GM21619 (cell line): ENCODE measurements around the gene UNC13B.
"Not testable (repeated sequence)": the region's sequence is repeated elsewhere in the genome, so short reads cannot be mapped to it uniquely, and the experiment has no call there.

Experiments used
- ATAC-seq: cut with Tn5 transposase; IDR thresholded peaks from one replicate; pipeline ENCODE4 v1.9.1; 2021; ENCODE audit not compliant: unreplicated experiment

Gene UNC13B

GRCh38 chr9:35161713-35162604, at the start of gene UNC13B:
Gene UNC13B (plus strand): TSS chr9:35162009. CDS start chr9:35162284, 275 bp downstream.
- ATAC-seq = peak; percentile 61

- ATAC-seq = no peak
Measured at GRCh38 chr9:35112257-35113020, 49.4 kb upstream of the UNC13B start.

GRCh38 chr9:35114113-35114839, 47.5 kb upstream of the UNC13B start:
- ATAC-seq = no peak

- no peak for ATAC-seq
Measured at GRCh38 chr9:35114840-35115628, 46.8 kb upstream of the UNC13B start.

GRCh38 chr9:35115680-35116538, 45.9 kb upstream of the UNC13B start, which contains the start of gene ATOSB:
Gene ATOSB (minus strand): TSS chr9:35115862. CDS start chr9:35108274, 7,588 bp downstream.
- ATAC-seq = peak; percentile 48

GRCh38 chr9:35116539-35116897, 45.3 kb upstream of the UNC13B start:
- ATAC-seq = no peak

- no peak for ATAC-seq
Measured at GRCh38 chr9:35116898-35117551, 44.8 kb upstream of the UNC13B start.

- no peak for ATAC-seq
Measured at GRCh38 chr9:35134920-35135319, 26.9 kb upstream of the UNC13B start.

- no peak for ATAC-seq
Measured at GRCh38 chr9:35135988-35136387, 25.8 kb upstream of the UNC13B start.

GRCh38 chr9:35136866-35137265, 24.9 kb upstream of the UNC13B start:
- no peak for ATAC-seq

GRCh38 chr9:35140093-35140492, 21.7 kb upstream of the UNC13B start:
- no peak for ATAC-seq

- ATAC-seq = no peak
Measured at GRCh38 chr9:35142037-35142436, 19.8 kb upstream of the UNC13B start.

- not testable (repeated sequence) for ATAC-seq
Measured at GRCh38 chr9:35147941-35148563, 13.8 kb upstream of the UNC13B start.

- no peak for ATAC-seq
Measured at GRCh38 chr9:35152926-35153325, 8.9 kb upstream of the UNC13B start.

GRCh38 chr9:35156781-35157180, 5.0 kb upstream of the UNC13B start:
- no peak for ATAC-seq

- not testable (repeated sequence) for ATAC-seq
Measured at GRCh38 chr9:35157836-35158235, 4.0 kb upstream of the UNC13B start.

GRCh38 chr9:35158501-35159280, 3.1 kb upstream of the UNC13B start:
- ATAC-seq = no peak
